Trophoblast cell (in vitro differentiated cells and primary cell): ENCODE data around the gene RILP.

Experiments
- DNase-seq, 2 donors: peaks; one replicate each; pipeline ENCODE4 v3.0.0-alpha.2; 2016
- H2AFZ ChIP-seq: 2 replicates; pipeline ENCODE4 v1.6.1; 2013; ENCODE audit warnings: low read length, moderate library complexity, mild to moderate bottlenecking; ENCODE audit not compliant: insufficient read depth, poor library complexity
- H2AK5ac ChIP-seq: 2 replicates; pipeline ENCODE4 v1.6.1; 2013; ENCODE audit warnings: mild to moderate bottlenecking, low read length
- H2BK120ac ChIP-seq: 2 replicates; pipeline ENCODE4 v1.6.1; 2013; ENCODE audit warnings: low read length, mild to moderate bottlenecking, moderate library complexity; ENCODE audit not compliant: insufficient read depth, poor library complexity
- H2BK12ac ChIP-seq: 2 replicates; pipeline ENCODE4 v1.6.1; 2013; ENCODE audit warnings: mild to moderate bottlenecking, low read length, moderate library complexity
- H2BK5ac ChIP-seq: 2 replicates; pipeline ENCODE4 v1.6.1; 2013; ENCODE audit warnings: low read length, low read depth, moderate library complexity, mild to moderate bottlenecking; ENCODE audit not compliant: poor library complexity
- H3K14ac ChIP-seq: 2 replicates; pipeline ENCODE4 v1.6.1; 2013; ENCODE audit warnings: mild to moderate bottlenecking, low read length
- H3K18ac ChIP-seq: 2 replicates; pipeline ENCODE4 v1.6.1; 2013; ENCODE audit warnings: mild to moderate bottlenecking, low read length
- H3K23ac ChIP-seq: 2 replicates; pipeline ENCODE4 v1.6.1; 2013; ENCODE audit warnings: low read length
- H3K27ac ChIP-seq: 2 replicates; pipeline ENCODE4 v1.5.1; 2013; ENCODE audit warnings: low read depth, mild to moderate bottlenecking, inconsistent platforms, low read length, moderate library complexity
- H3K27me3 ChIP-seq: 2 replicates; pipeline ENCODE4 v1.6.1; 2013; ENCODE audit warnings: inconsistent platforms, mild to moderate bottlenecking, low read length, moderate library complexity; ENCODE audit not compliant: insufficient read depth
- H3K36me3 ChIP-seq, 2 experiments: 1 replicate in 1 of 2; 2 replicates in 1 of 2; pipeline ENCODE4 v1.6.1; 2013; ENCODE audit warnings: low read length in 2 of 2, mild to moderate bottlenecking in 2 of 2, moderate library complexity in 1 of 2; ENCODE audit not compliant: insufficient read depth in 2 of 2, control insufficient read depth in 1 of 2
- H3K4ac ChIP-seq: 2 replicates; pipeline ENCODE4 v1.6.1; 2013; ENCODE audit warnings: low read depth, mild to moderate bottlenecking, low read length, moderate library complexity
- H3K4me1 ChIP-seq, 2 experiments: 1 replicate in 1 of 2; 2 replicates in 1 of 2; pipeline ENCODE4 v1.6.1; 2013; ENCODE audit warnings: low read length in 2 of 2, mild to moderate bottlenecking in 2 of 2, moderate library complexity in 1 of 2; ENCODE audit not compliant: insufficient read depth in 2 of 2, control insufficient read depth in 1 of 2
- H3K4me2 ChIP-seq: 2 replicates; pipeline ENCODE4 v1.6.1; 2013; ENCODE audit warnings: inconsistent platforms, mild to moderate bottlenecking, low read length, moderate library complexity
- H3K4me3 ChIP-seq: 2 replicates; pipeline ENCODE4 v1.5.1; 2013; ENCODE audit warnings: mild to moderate bottlenecking, low read depth, low read length, inconsistent platforms
- H3K79me1 ChIP-seq: one replicate; pipeline ENCODE4 v1.6.1; 2013; ENCODE audit warnings: low read length
- H3K79me2 ChIP-seq: 2 replicates; pipeline ENCODE4 v1.6.1; 2013; ENCODE audit warnings: low read length, mild to moderate bottlenecking; ENCODE audit not compliant: control insufficient read depth, insufficient read depth, poor library complexity
- H3K9ac ChIP-seq: 2 replicates; pipeline ENCODE4 v1.6.1; 2013; ENCODE audit warnings: mild to moderate bottlenecking, low read length
- H3K9me3 ChIP-seq: 2 replicates; pipeline ENCODE4 v1.6.1; 2013; ENCODE audit warnings: low read depth, mild to moderate bottlenecking, control low read depth, inconsistent platforms, low read length; ENCODE audit not compliant: insufficient read depth
- H4K12ac ChIP-seq: 2 replicates; pipeline ENCODE4 v1.6.1; 2013; ENCODE audit warnings: low read depth, mild to moderate bottlenecking, low read length, moderate library complexity
- H4K8ac ChIP-seq: 2 replicates; pipeline ENCODE4 v1.6.1; 2013; ENCODE audit warnings: low read depth, mild to moderate bottlenecking, low read length, moderate library complexity
- H4K91ac ChIP-seq: one replicate; pipeline ENCODE4 v1.6.1; 2013; ENCODE audit warnings: low read depth, mild to moderate bottlenecking, low read length, moderate library complexity
- WGBS: extraction: QIAGEN DNeasy Blood & Tissue Kit; methylation state at CpG from one replicate; pipeline ENCODE4 v1.1.7; 2013; ENCODE audit warnings: missing lambda C conversion rate; ENCODE audit not compliant: insufficient read length, insufficient coverage; ENCODE audit errors: extremely low coverage; 5-methylcytosine and 5-hydroxymethylcytosine counted together

Gene RILP

DNA sequence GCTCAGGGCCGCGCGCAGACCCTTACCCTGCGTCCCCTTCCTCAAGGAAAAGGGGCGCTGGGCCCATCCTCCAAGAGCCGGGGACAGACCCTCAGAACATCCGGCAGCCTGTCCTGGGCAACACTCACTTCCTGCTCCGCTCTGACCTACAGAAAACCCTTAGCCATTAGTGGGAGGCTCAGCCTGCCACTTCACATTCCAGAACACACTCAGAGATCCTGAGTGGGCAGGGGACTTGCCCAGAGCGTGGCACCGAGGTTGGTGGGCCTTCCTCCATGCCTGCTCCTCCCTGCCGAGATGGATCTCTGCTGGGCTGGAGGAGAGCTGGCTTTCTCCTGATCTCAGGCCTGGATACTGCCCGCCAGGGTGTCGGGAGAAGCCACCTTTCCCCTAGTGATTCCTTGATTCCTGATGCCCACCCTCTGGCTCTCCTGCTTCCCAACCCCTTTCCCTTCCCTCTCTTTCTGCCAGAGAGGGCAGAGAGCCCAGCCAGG, 5.6 kb downstream of the RILP start:
- Histone ChIP-seq H2BK120ac (no peak overlapping the region), H2BK12ac (no peak overlapping the region), H3K79me1 (peaks cover 11% of the 10 kb centered on the region), H3K14ac (no peak overlapping the region), H3K4me3 (no peak overlapping the region), H2AFZ (no peak overlapping the region), H2BK5ac (no peak overlapping the region), H3K36me3 (no peaks in the 10 kb centered on the region), H3K4me1 (peaks cover 34 to 46% of the 10 kb centered on the region in 2 experiments), H3K9ac (no peak overlapping the region), H3K27ac (no peak overlapping the region), H2AK5ac (no peak overlapping the region), H3K23ac (no peak overlapping the region), H4K8ac (no peak overlapping the region), H3K4me2 (peak overlapping the region; percentile 88), H3K27me3 (no peaks in the 10 kb centered on the region), H4K91ac (no peak overlapping the region), H4K12ac (no peak overlapping the region), H3K4ac (no peak overlapping the region), H3K18ac (no peak overlapping the region), H3K79me2 (peaks cover 4% of the 10 kb centered on the region), H3K9me3 (no peaks in the 10 kb centered on the region)
- no peak for DNase-seq
- no CpG with 5 or more reads among the region's 13 CpGs for WGBS

GRCh38 chr17:1643293-1643998, 6.2 kb downstream of the RILP start:
- H3K9ac ChIP-seq = no peak overlapping the region
- no peak overlapping the region for H4K8ac ChIP-seq
- H3K36me3 ChIP-seq = no peaks in the 10 kb centered on the region
- peaks cover 10% of the 10 kb centered on the region for H3K79me1 ChIP-seq
- no peak overlapping the region for H2BK5ac ChIP-seq
- no peaks in the 10 kb centered on the region for H3K9me3 ChIP-seq
- peaks cover 1% of the 10 kb centered on the region for H3K79me2 ChIP-seq
- no peak overlapping the region for H4K12ac ChIP-seq
- H2BK12ac ChIP-seq = no peak overlapping the region
- H3K4me2 ChIP-seq = peak overlapping the region; percentile 88
- no peak overlapping the region for H3K23ac ChIP-seq
- no CpG with 5 or more reads among the region's 90 CpGs for WGBS
- H3K27ac ChIP-seq = no peak overlapping the region
- H3K4me3 ChIP-seq = peak overlapping the region; percentile 62
- no peak overlapping the region for H2AK5ac ChIP-seq
- H3K14ac ChIP-seq = no peak overlapping the region
- peaks cover 37 to 48% of the 10 kb centered on the region in 2 experiments for H3K4me1 ChIP-seq
- no peak overlapping the region for H3K4ac ChIP-seq
- H2BK120ac ChIP-seq = no peak overlapping the region
- peak overlapping the region; percentile 58 for H2AFZ ChIP-seq
- peak; percentile 52 to 60 for DNase-seq
- H3K27me3 ChIP-seq = no peaks in the 10 kb centered on the region
- no peak overlapping the region for H4K91ac ChIP-seq
- no peak overlapping the region for H3K18ac ChIP-seq

DNA sequence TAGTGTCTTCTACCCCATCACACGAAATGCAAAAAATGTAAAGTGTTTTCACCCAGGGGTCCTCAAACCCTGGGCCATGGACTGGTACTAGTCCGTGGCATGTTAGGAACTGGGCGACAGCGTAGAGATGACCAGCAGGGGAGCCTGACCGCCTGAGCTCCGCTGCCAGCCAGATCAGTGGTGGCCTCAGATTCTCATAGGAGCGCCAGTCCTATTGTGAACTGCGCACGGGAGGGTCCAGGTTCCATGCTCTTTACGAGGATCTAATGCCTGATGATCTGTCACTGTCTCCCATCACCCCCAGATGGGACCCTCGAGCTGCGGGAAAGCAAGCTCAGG, 8.6 kb downstream of the RILP start:
- no peak overlapping the region for H4K91ac ChIP-seq
- no peak overlapping the region for H2BK120ac ChIP-seq
- H4K8ac ChIP-seq = no peak overlapping the region
- H3K9me3 ChIP-seq = no peaks in the 10 kb centered on the region
- no peak overlapping the region for H4K12ac ChIP-seq
- H2AFZ ChIP-seq = no peak overlapping the region
- H3K23ac ChIP-seq = no peak overlapping the region
- no peak overlapping the region for H3K14ac ChIP-seq
- H3K4me1 ChIP-seq = peaks cover 27 to 41% of the 10 kb centered on the region in 2 experiments
- H3K9ac ChIP-seq = no peak overlapping the region
- no peaks in the 10 kb centered on the region for H3K27me3 ChIP-seq
- no peak overlapping the region for H3K4me2 ChIP-seq
- no peak overlapping the region for H2AK5ac ChIP-seq
- H3K36me3 ChIP-seq = no peaks in the 10 kb centered on the region
- WGBS = no CpG with 5 or more reads among the region's 12 CpGs
- no peak overlapping the region for H2BK12ac ChIP-seq
- no peak overlapping the region for H3K4me3 ChIP-seq
- H3K4ac ChIP-seq = no peak overlapping the region
- DNase-seq = no peak
- H3K79me1 ChIP-seq = peaks cover 6% of the 10 kb centered on the region
- H2BK5ac ChIP-seq = no peak overlapping the region
- H3K18ac ChIP-seq = no peak overlapping the region
- no peak overlapping the region for H3K27ac ChIP-seq
- no peaks in the 10 kb centered on the region for H3K79me2 ChIP-seq

- Histone ChIP-seq H3K36me3 (no peaks in the 10 kb centered on the region), H3K4me1 (peaks cover 24 to 36% of the 10 kb centered on the region in 2 experiments), H3K4ac (no peak overlapping the region), H3K4me3 (no peak overlapping the region), H2AK5ac (peak overlapping the region; percentile 3), H3K18ac (no peak overlapping the region), H3K23ac (no peak overlapping the region), H3K27ac (no peak overlapping the region), H3K9me3 (no peaks in the 10 kb centered on the region), H3K9ac (no peak overlapping the region), H2BK12ac (peak overlapping the region; percentile 0), H2BK120ac (no peak overlapping the region), H4K8ac (no peak overlapping the region), H3K4me2 (no peak overlapping the region), H4K12ac (no peak overlapping the region), H3K79me1 (peaks cover 3% of the 10 kb centered on the region), H4K91ac (no peak overlapping the region), H3K14ac (no peak overlapping the region), H3K27me3 (no peaks in the 10 kb centered on the region), H2BK5ac (no peak overlapping the region), H3K79me2 (no peaks in the 10 kb centered on the region), H2AFZ (no peak overlapping the region)
- WGBS = no CpG with 5 or more reads among the region's 23 CpGs
- DNase-seq = no peak
Observed at GRCh38 chr17:1640329-1641064, 9.2 kb downstream of the RILP start.
